ENCODE data around the gene MYRF.

The MYRF gene

GRCh38 chr11:61762223-61762615 lies 9.8 kb downstream of the MYRF start:
- Histone ChIP-seq H3K27ac (ENCODE audit: low read length) (no peak overlapping the region), H3K79me2 (ENCODE audit: insufficient read depth, low read length) (no peaks in the 10 kb centered on the region), H3K27me3 (ENCODE audit: insufficient read depth, low read length, poor library complexity) (no peaks in the 10 kb centered on the region), H3K9ac (ENCODE audit: low read depth, low read length) (no peak overlapping the region), H3K4me3 (ENCODE audit: low read depth in 1 of 2, low read length in 2 of 2) (no peak overlapping the region), H3K9me3 (ENCODE audit: insufficient read depth, low read length, severe bottlenecking) (no peaks in the 10 kb centered on the region), H4K20me1 (ENCODE audit: insufficient read depth, low read length) (no peaks in the 10 kb centered on the region), H3K4me2 (ENCODE audit: insufficient read depth, low read length) (no peak overlapping the region), H3K36me3 (ENCODE audit: insufficient read depth, low read length) (no peaks in the 10 kb centered on the region), H3K4me1 (ENCODE audit: insufficient read depth, low read length) (no peaks in the 10 kb centered on the region), H2AFZ (ENCODE audit: low read depth, low read length) (no peak overlapping the region)
- ATAC-seq (ENCODE audit: insufficient read depth, low read depth) = no peak
- no peak for TF ChIP-seq EZH2 (IDR thresholded peaks at IDR 0.05; ENCODE audit: borderline replicate concordance, low read depth, low read length, severe bottlenecking)
- TF ChIP-seq, protein P1, sequence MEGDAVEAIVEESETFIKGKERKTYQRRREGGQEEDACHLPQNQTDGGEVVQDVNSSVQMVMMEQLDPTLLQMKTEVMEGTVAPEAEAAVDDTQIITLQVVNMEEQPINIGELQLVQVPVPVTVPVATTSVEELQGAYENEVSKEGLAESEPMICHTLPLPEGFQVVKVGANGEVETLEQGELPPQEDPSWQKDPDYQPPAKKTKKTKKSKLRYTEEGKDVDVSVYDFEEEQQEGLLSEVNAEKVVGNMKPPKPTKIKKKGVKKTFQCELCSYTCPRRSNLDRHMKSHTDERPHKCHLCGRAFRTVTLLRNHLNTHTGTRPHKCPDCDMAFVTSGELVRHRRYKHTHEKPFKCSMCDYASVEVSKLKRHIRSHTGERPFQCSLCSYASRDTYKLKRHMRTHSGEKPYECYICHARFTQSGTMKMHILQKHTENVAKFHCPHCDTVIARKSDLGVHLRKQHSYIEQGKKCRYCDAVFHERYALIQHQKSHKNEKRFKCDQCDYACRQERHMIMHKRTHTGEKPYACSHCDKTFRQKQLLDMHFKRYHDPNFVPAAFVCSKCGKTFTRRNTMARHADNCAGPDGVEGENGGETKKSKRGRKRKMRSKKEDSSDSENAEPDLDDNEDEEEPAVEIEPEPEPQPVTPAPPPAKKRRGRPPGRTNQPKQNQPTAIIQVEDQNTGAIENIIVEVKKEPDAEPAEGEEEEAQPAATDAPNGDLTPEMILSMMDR (IDR thresholded peaks at IDR 0.05; ENCODE audit: borderline replicate concordance, extremely low read depth, low read length, poor library complexity, severe bottlenecking) = no peak
- no peak for DNase-seq

GRCh38 chr11:61762798-61763197 lies 10.4 kb downstream of the MYRF start:
- Histone ChIP-seq H3K79me2 (ENCODE audit: insufficient read depth, low read length) (no peaks in the 10 kb centered on the region), H3K9ac (ENCODE audit: low read depth, low read length) (no peak overlapping the region), H3K9me3 (ENCODE audit: insufficient read depth, low read length, severe bottlenecking) (no peaks in the 10 kb centered on the region), H3K27me3 (ENCODE audit: insufficient read depth, low read length, poor library complexity) (no peaks in the 10 kb centered on the region), H3K4me3 (ENCODE audit: low read depth in 1 of 2, low read length in 2 of 2) (no peak overlapping the region), H2AFZ (ENCODE audit: low read depth, low read length) (no peak overlapping the region), H4K20me1 (ENCODE audit: insufficient read depth, low read length) (no peaks in the 10 kb centered on the region), H3K27ac (ENCODE audit: low read length) (no peak overlapping the region), H3K4me2 (ENCODE audit: insufficient read depth, low read length) (no peak overlapping the region), H3K36me3 (ENCODE audit: insufficient read depth, low read length) (no peaks in the 10 kb centered on the region), H3K4me1 (ENCODE audit: insufficient read depth, low read length) (no peaks in the 10 kb centered on the region)
- TF ChIP-seq, protein P1 (IDR thresholded peaks at IDR 0.05; ENCODE audit: borderline replicate concordance, extremely low read depth, low read length, poor library complexity, severe bottlenecking) = no peak
- no peak for TF ChIP-seq EZH2 (IDR thresholded peaks at IDR 0.05; ENCODE audit: borderline replicate concordance, low read depth, low read length, severe bottlenecking)
- ATAC-seq (ENCODE audit: insufficient read depth, low read depth) = no peak
- DNase-seq = no peak

DNA sequence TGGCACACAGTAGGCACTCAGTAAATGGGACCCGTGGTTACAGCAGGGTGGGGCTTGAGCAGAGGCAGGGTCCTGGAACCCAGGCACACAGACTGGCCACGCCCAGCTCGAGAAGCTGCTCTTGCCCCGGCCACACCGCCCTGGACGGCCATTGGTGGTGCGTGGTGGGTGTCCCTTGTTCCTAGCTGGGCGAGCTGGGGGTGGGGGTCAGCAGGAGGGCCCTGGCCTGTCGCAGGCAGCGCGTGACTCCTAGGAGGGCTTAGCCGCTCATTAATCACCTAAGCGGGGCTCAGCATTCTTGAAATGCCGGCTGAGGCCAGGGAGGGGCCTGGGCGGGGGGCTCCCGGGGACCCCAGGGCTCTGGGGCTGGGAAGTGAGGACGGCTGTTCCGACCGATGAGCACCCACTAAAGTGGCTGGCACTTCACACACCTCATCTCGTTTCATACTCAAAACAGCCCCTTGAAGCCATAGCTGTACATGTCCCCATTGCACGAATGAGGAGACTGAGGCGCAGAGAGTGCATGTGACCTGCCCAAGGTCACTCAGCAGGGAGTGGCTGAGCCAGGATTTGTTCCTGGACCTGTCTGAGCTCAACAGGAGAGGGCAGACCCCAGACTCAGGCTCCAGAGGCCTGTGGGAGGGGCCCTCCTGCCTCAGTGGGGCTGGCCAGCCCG lies 11.6 kb downstream of the MYRF start:
- H3K4me2 ChIP-seq (ENCODE audit: insufficient read depth, low read length) = no peak overlapping the region
- H3K4me3 ChIP-seq (ENCODE audit: low read depth in 1 of 2, low read length in 2 of 2) = no peak overlapping the region
- no peaks in the 10 kb centered on the region for H4K20me1 ChIP-seq (ENCODE audit: insufficient read depth, low read length)
- no peak for ATAC-seq (ENCODE audit: insufficient read depth, low read depth)
- H3K27me3 ChIP-seq (ENCODE audit: insufficient read depth, low read length, poor library complexity) = no peaks in the 10 kb centered on the region
- TF ChIP-seq, protein P1 (IDR thresholded peaks at IDR 0.05; ENCODE audit: borderline replicate concordance, extremely low read depth, low read length, poor library complexity, severe bottlenecking) = no peak
- no peak for TF ChIP-seq EZH2 (IDR thresholded peaks at IDR 0.05; ENCODE audit: borderline replicate concordance, low read depth, low read length, severe bottlenecking)
- no peaks in the 10 kb centered on the region for H3K36me3 ChIP-seq (ENCODE audit: insufficient read depth, low read length)
- no peak overlapping the region for H3K27ac ChIP-seq (ENCODE audit: low read length)
- no peaks in the 10 kb centered on the region for H3K79me2 ChIP-seq (ENCODE audit: insufficient read depth, low read length)
- H3K9me3 ChIP-seq (ENCODE audit: insufficient read depth, low read length, severe bottlenecking) = no peaks in the 10 kb centered on the region
- H2AFZ ChIP-seq (ENCODE audit: low read depth, low read length) = no peak overlapping the region
- no peaks in the 10 kb centered on the region for H3K4me1 ChIP-seq (ENCODE audit: insufficient read depth, low read length)
- DNase-seq = no peak
- H3K9ac ChIP-seq (ENCODE audit: low read depth, low read length) = no peak overlapping the region

Data from DND-41 (cell line).